Nephron (organoid): ENCODE results near the gene TESMIN.

Experiments
- H3K27ac Mint-ChIP-seq, 3 experiments: 2 replicates each; pipeline ENCODE4 v1.8.0; 2020; ENCODE audit warnings: mixed read lengths in 3 of 3, mild to moderate bottlenecking in 2 of 3, moderate library complexity in 1 of 3
- H3K27me3 Mint-ChIP-seq: 2 replicates; pipeline ENCODE4 v1.8.0; 2021; ENCODE audit warnings: low read depth, mild to moderate bottlenecking, moderate library complexity, mixed read lengths
- H3K36me3 Mint-ChIP-seq: 2 replicates; pipeline ENCODE4 v1.8.0; 2020; ENCODE audit warnings: low read depth, mixed read lengths
- H3K4me1 Mint-ChIP-seq: 2 replicates; pipeline ENCODE4 v1.8.0; 2020; ENCODE audit warnings: mixed read lengths
- H3K4me3 Mint-ChIP-seq, 3 experiments: 2 replicates each; pipeline ENCODE4 v1.8.0; 2020; ENCODE audit warnings: mild to moderate bottlenecking in 3 of 3, mixed read lengths in 3 of 3, moderate library complexity in 2 of 3
- H3K9me3 Mint-ChIP-seq: 2 replicates; pipeline ENCODE4 v1.8.0; 2020; ENCODE audit warnings: mixed read lengths
- CTCF ChIP-seq, 3 experiments: fragments of 200-600 bp; sonication (generic); IDR thresholded peaks; one replicate each; pipeline ENCODE4 v1.5.0; 2021; ENCODE audit warnings: antibody characterized with exemption in 3 of 3; ENCODE audit not compliant: unreplicated experiment in 3 of 3

Gene TESMIN

GRCh38 chr11:68665436-68665835 lies 85.9 kb downstream of the TESMIN start:
- peaks cover 19% of the 10 kb centered on the region for H3K4me1 Mint-ChIP-seq
- H3K27me3 Mint-ChIP-seq: peaks cover 19% of the 10 kb centered on the region
- H3K27ac Mint-ChIP-seq: no peak overlapping the region
- no peaks in the 10 kb centered on the region for H3K9me3 Mint-ChIP-seq
- TF ChIP-seq CTCF (IDR thresholded peaks at IDR 0.05; ENCODE audit: unreplicated experiment in 3 of 3): no peak
- H3K36me3 Mint-ChIP-seq: no peaks in the 10 kb centered on the region
- H3K4me3 Mint-ChIP-seq: no peak overlapping the region

- Mint-ChIP-seq H3K27ac (no peak overlapping the region), H3K9me3 (no peaks in the 10 kb centered on the region), H3K36me3 (no peaks in the 10 kb centered on the region), H3K4me3 (no peak overlapping the region), H3K4me1 (peaks cover 19% of the 10 kb centered on the region), H3K27me3 (peaks cover 20% of the 10 kb centered on the region)
- no peak for TF ChIP-seq CTCF (IDR thresholded peaks at IDR 0.05; ENCODE audit: unreplicated experiment in 3 of 3)
Observed at GRCh38 chr11:68664906-68665305, 86.4 kb downstream of the TESMIN start.

- Mint-ChIP-seq H3K4me1 (peaks cover 23% of the 10 kb centered on the region), H3K36me3 (no peaks in the 10 kb centered on the region), H3K27ac (no peak overlapping the region), H3K9me3 (no peaks in the 10 kb centered on the region), H3K4me3 (no peak overlapping the region), H3K27me3 (peaks cover 20% of the 10 kb centered on the region)
- TF ChIP-seq CTCF (IDR thresholded peaks at IDR 0.05; ENCODE audit: unreplicated experiment in 3 of 3): no peak
Observed at GRCh38 chr11:68664141-68664540, 87.2 kb downstream of the TESMIN start.

- peaks cover 1% of the 10 kb centered on the region for H3K9me3 Mint-ChIP-seq
- no peak overlapping the region for H3K27ac Mint-ChIP-seq
- H3K27me3 Mint-ChIP-seq: peaks cover 20% of the 10 kb centered on the region
- H3K36me3 Mint-ChIP-seq: no peaks in the 10 kb centered on the region
- H3K4me3 Mint-ChIP-seq: no peak overlapping the region
- no peak for TF ChIP-seq CTCF (IDR thresholded peaks at IDR 0.05; ENCODE audit: unreplicated experiment in 3 of 3)
- peaks cover 29% of the 10 kb centered on the region for H3K4me1 Mint-ChIP-seq
Observed at GRCh38 chr11:68663482-68664010, 87.8 kb downstream of the TESMIN start.

GRCh38 chr11:68661697-68662603 lies 89.4 kb downstream of the TESMIN start:
- Mint-ChIP-seq H3K9me3 (peaks cover 2% of the 10 kb centered on the region), H3K27me3 (peaks cover 13% of the 10 kb centered on the region), H3K27ac (peak overlapping the region; percentile 9 to 47 (median 11)), H3K4me1 (peaks cover 29% of the 10 kb centered on the region), H3K36me3 (no peaks in the 10 kb centered on the region), H3K4me3 (no peak overlapping the region)
- TF ChIP-seq CTCF (IDR thresholded peaks at IDR 0.05; ENCODE audit: unreplicated experiment in 3 of 3): no peak
